ENCODE results near the gene FMO5. TPM values are rescaled to one million over a fixed set of nuclear protein-coding genes. Genes with fewer than 3 reads are reported as not detected.
"Not testable (repeated sequence)": the region's sequence is repeated elsewhere in the genome, so short reads cannot be mapped to it uniquely, and the experiment has no call there.

The FMO5 gene
- total and polyA plus RNA-seq, 3 donors from 2014 or later = 6.4 to 11.0 (median 9.8) TPM

- peaks cover 12% of the 10 kb centered on the region for H3K4me1 ChIP-seq
- no peak for DNase-seq
- no peak overlapping the region for H3K4me3 ChIP-seq
- no peaks in the 10 kb centered on the region for H3K36me3 ChIP-seq (ENCODE audit: low read depth, missing control alignments)
- H3K27me3 ChIP-seq = no peaks in the 10 kb centered on the region
- no peaks in the 10 kb centered on the region for H3K9me3 ChIP-seq
- 92 to 100% methylated on average over 1 of the region's 1 CpG for WGBS, 2 donors
- H3K27ac ChIP-seq = no peak overlapping the region
- intact Hi-C loops (cut with DNase I; ENCODE audit: low total_unique reads) = no loop called here
- no peak for TF ChIP-seq POLR2A (IDR thresholded peaks at IDR 0.05)
- TF ChIP-seq CTCF (IDR thresholded peaks at IDR 0.05) = no peak
These were observed 57.8 kb downstream of the FMO5 start for GRCh38 chr1:147167365-147167764.

GRCh38 chr1:147163019-147163418 lies 62.1 kb downstream of the FMO5 start:
- H3K27me3 ChIP-seq = no peaks in the 10 kb centered on the region
- TF ChIP-seq CTCF (IDR thresholded peaks at IDR 0.05) (no peak), POLR2A (IDR thresholded peaks at IDR 0.05) (no peak)
- no peaks in the 10 kb centered on the region for H3K36me3 ChIP-seq (ENCODE audit: low read depth, missing control alignments)
- WGBS, 2 donors = 94 to 100% methylated on average over 1 of the region's 1 CpG
- intact Hi-C loops (cut with DNase I; ENCODE audit: low total_unique reads) = no loop called here
- no peaks in the 10 kb centered on the region for H3K4me1 ChIP-seq
- no peaks in the 10 kb centered on the region for H3K9me3 ChIP-seq
- no peak for DNase-seq
- H3K27ac ChIP-seq = no peak overlapping the region
- no peak overlapping the region for H3K4me3 ChIP-seq

GRCh38 chr1:147162093-147162492 lies 63.0 kb downstream of the FMO5 start:
- no peaks in the 10 kb centered on the region for H3K36me3 ChIP-seq (ENCODE audit: low read depth, missing control alignments)
- no peaks in the 10 kb centered on the region for H3K4me1 ChIP-seq
- intact Hi-C loops (cut with DNase I; ENCODE audit: low total_unique reads) = no loop called here
- no peak overlapping the region for H3K4me3 ChIP-seq
- no peak for DNase-seq
- H3K27ac ChIP-seq = no peak overlapping the region
- no peaks in the 10 kb centered on the region for H3K9me3 ChIP-seq
- no peaks in the 10 kb centered on the region for H3K27me3 ChIP-seq
- TF ChIP-seq POLR2A (IDR thresholded peaks at IDR 0.05) (no peak), CTCF (IDR thresholded peaks at IDR 0.05) (no peak)

- H3K27ac ChIP-seq; H3K9me3 ChIP-seq; DNase-seq; H3K4me3 ChIP-seq; H3K36me3 ChIP-seq (ENCODE audit: low read depth, missing control alignments); H3K27me3 ChIP-seq; H3K4me1 ChIP-seq; intact Hi-C loops (cut with DNase I; ENCODE audit: low total_unique reads): not testable (repeated sequence)
- 94 to 98% methylated on average over 2 of the region's 2 CpGs for WGBS, 2 donors
These were observed 68.0 kb downstream of the FMO5 start for GRCh38 chr1:147157116-147157515.

GRCh38 chr1:147156642-147157041 lies 68.5 kb downstream of the FMO5 start:
- Histone ChIP-seq H3K4me1 (no peaks in the 10 kb centered on the region), H3K9me3 (no peaks in the 10 kb centered on the region), H3K36me3 (ENCODE audit: low read depth, missing control alignments) (no peaks in the 10 kb centered on the region), H3K27me3 (no peaks in the 10 kb centered on the region), H3K4me3 (no peak overlapping the region), H3K27ac (no peak overlapping the region)
- 88 to 97% methylated on average over 3 of the region's 3 CpGs for WGBS, 2 donors
- intact Hi-C loops (cut with DNase I; ENCODE audit: low total_unique reads) = no loop called here
- TF ChIP-seq POLR2A (IDR thresholded peaks at IDR 0.05) (no peak), CTCF (IDR thresholded peaks at IDR 0.05) (no peak)
- DNase-seq = no peak

All from testis (tissue), 3 donors.